Hypothalamus (tissue), 51 donors: Measurements from ENCODE around the gene JTB.
A peak's percentile ranks its signal among the peaks of the same experiment; 100 is the strongest.

Experiments
- DNase-seq, 51 donors: peaks; one replicate each; lab custom pipeline; 2025; lab: John Stamatoyannopoulos, UW

JTB gene

DNA sequence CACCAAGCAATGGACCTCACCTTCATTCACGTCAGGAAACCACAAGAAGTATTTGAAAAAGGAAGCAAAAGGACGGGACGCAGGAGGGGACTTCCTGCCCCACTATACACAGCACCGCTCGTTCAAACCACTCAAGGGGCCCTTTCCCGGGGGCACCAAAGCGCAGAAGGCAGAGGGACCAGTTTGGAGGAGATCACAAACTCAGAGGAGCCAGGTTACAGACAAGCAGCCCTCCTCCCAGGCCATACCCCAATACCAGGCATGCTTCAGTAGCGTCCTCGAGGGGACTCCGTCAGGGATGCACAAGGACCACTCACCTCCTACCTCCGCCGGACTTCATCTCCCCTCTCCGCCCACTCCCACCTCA, 19.7 kb downstream of the JTB start:
- peak in 3 of 51 donors; percentile 48 to 71 (median 63) for DNase-seq

DNA sequence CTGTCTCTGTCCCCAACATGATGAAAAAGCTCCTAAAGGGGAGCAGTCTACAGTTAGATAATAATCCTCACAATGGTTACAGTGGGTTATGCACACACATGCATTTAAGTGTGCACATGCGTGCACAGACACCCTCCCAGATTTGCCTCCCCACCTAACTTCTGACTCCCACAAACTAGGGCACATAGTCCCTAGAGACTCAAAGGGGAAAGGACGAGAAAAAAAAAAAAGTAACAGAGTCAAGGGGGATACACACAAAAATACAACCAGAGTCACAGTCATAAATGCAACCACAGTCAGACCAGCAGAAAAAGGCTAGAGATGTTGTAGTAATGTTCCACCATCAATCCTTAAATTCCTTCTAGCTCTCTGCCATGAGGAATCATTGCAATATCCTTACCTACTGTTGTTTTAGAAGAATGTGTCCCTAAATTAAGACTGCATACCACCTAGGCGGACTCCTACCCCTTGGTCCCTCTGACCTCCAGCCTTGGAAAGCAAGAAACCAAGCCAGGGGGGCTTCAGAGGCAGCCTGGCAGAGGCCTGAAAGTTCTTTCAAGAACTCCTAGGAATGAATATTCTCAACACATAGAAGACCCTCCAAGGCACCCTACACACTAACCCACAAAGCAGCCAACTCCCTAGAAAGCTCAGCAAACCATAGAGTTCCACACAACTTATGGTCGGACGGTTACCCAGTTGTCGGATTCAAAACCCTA, 20.3 kb downstream of the JTB start:
- no peak for DNase-seq

- no peak for DNase-seq
Measured at GRCh38 chr1:153954826-153955225, 22.6 kb downstream of the JTB start.

- DNase-seq: no peak
Measured at GRCh38 chr1:153953859-153954365, 23.6 kb downstream of the JTB start.

DNA sequence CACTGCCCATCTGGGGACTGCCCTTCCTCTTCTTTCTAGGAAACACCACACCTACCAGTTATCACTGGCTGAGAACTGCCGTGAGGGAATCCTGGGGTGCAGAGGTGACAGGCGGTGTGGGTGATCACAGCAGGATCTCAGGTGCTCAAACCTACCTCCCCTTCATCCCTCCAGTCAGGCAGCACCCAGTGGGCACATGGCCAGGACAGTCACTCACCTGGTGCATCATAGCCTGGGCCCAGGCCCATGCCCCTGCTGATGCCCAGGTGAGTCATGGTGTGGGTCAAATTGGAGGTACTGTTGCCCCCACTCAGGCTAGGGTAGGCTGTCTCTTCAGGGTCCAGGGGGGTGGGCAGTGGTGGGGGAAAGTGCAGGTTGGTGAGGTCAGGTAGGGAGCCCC, 25.7 kb downstream of the JTB start:
- DNase-seq: no peak

- DNase-seq: no peak
Measured at GRCh38 chr1:153951183-153951582, 26.3 kb downstream of the JTB start.

- DNase-seq: peak; percentile 15 to 85 (median 67)
Measured at GRCh38 chr1:153946622-153947241, 30.7 kb downstream of the JTB start, which contains the start of gene DENND4B. TSS of gene DENND4B (minus strand) at chr1:153946718. CDS start at chr1:153944374, 2,344 bp downstream.

GRCh38 chr1:153945795-153946621, 31.5 kb downstream of the JTB start:
- DNase-seq: peak in 49 of 51 donors; percentile 18 to 85 (median 70)

DNA sequence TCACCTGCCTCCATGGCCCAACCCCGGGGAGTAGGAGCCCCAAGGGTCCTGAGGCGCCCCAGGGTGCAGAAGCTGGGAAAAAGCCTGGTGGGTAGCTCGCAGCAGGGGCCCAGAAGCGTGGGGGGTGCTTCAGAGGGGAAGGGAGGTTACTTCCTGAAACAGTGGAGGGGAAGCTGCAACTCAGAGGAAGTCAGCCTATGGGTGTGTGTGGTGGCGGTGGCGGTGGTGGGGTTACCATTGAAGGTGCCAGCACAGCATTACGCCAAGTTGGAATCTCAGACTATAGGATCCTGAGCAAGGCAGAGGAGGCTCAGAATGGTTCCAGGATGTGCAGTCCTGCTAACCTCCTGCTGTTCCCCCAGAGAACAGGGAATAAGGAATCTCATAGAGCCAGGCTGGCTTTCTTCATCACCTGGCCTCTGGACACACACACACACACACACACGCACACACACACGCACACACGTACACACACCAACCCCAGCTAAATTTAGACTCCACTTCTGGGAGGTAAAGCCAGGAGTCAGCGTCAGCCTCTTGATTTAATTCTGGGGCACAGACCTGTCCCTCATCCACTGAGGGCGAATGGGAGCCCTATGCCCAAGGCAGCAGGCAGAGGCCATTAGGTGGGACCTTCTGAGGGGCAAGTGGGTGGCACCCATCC, 32.2 kb downstream of the JTB start:
- peak in 11 of 51 donors; percentile 20 to 45 (median 34) for DNase-seq

DNA sequence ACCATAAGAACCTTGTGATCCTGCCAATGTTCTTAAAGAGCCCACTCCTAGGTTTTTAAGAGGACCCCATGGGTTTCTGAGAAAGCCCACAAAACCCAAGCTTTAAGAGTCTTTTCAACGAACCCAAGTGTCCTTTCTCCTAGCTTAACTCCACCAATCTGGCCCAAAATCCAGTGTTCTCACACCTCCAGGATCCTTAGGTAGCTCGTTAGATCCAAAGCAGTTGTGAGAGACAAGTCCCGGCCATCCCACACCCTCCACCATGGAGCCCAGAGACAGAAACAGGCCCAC, 32.7 kb downstream of the JTB start:
- no peak for DNase-seq

DNA sequence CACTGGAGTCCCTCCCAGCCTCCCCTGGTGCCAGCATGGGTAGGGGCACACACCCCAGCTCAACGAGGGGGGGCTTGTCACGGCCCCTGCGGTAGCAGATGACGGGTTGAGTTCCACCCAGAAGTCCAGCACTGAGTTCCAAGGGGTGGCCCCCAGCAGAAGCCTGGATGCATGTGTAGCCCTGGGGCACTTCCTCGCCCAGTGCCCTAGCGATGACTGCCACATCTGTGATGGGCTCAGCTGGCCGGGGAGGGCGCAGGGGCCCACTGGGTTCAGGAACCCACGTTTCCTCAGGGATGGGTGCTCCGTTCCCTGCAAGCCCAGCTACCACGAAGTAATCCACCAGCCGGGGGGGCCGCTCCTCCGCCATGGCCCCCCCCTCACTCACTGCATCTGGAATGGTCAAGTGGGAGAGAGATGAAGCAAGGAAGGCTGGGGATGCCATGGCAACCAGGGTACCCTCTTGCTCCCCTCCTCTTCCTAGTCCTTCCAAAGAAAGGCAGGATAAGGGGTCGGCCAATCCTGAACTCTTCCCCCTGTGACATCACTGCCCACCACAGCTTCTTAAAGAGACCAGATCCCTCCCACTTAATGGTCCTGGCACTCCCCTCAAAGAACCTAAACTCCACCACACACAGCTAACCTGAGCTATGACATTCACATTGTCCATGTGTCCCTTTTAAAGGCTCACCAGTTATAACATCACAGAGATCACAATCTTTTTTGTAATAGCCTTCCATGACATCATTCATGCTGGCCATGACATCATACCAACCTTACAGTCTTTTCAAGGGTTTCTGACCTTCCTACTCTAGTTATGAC, 33.3 kb downstream of the JTB start:
- no peak for DNase-seq

DNA sequence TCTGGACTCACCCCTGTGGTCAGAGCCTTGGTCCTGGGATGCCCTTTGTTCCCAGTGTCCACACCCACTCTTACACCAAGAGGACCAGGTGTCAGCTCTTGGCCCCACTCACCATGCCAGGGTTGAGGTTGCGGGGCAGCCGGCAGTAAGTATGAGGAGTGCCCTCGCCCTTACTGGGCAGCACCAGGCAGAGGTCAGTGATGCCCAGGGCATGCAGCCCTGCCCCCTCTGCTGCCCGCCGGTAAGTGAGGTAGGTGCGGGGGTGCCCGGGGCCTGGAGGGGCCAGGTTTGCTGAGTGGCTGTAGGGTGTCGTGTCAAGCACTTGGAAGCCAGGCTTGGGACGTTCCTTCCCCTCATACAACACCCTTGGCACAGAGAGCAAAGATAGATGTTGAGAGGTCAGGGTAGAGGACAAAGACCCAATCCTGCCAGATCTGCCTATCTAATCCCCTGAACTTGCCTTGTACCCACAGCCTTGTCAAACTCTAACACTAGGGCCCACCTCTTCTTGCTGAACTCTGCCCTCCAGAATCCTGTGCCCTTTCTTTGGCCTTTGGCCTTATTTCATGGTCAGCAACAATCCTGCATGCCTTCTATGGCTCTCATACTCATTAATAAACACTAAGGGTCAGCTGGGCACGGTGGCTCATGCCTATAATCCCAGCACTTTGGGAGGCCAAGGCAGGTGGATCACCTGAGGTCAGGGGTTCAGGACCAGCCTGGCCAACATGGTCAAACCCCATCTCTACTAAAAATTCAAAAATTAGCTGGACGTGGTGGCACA, 34.5 kb downstream of the JTB start:
- DNase-seq: no peak

DNA sequence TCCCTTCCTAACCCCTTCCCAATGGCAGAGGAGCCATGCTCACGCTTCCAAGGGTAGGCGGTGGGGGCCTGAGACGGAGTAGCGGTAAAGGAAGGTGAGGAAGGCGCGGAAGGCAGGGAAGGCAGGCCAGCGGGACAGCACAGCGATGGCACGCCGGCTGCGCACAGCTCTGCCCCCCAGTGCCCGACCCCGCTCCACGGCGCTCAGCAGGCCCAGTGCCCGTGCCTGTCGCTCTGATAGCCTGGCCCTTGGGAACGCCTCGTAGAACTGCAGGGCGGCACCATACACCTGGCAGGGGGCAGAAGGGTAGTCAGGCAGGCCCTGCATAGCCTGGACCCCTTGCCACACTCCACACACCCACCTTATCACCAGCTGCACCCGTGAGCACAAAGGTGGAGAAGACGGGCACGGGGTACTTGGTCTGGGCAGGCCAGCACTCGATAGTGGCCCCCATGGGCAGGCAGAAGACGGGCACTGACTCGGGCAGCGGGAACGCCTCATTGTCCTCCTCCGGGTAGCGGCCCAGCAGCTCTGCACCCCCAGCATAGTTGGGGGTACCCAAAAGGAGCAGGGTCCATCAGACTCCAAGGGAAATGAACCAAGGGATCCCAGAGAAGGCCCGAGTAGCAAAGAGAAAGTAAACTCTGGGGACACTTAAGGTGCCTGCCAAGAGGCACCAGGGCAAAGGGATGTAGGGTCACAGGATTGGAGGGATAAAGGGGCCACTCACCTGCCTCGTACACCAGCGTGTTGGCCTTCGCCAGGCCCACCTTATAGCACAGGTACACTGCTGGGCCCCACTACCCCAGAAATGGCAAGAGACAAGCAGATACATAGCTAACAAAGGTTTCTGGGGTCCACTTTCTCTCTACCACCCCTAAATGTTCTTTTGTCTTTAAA, 35.4 kb downstream of the JTB start:
- no peak for DNase-seq

DNA sequence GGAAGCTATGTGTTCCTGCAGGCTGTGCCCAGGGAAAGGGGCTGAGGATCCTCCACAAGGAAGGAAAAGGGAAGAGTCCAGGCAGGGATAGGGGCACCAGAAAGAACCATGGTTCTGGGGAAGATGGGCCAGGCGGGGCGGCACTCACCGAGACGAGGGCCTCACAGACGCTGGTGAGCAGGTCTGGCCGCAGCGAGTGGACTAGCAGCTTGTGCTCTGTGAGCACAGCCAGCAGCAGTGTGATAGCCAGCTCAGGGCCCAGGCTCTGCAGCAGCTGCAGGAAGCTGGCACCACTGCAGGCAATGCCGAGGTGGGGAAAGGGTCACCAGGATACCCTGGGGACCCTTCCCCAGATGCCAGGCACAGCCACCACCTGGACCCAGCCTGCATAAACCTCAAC, 36.7 kb downstream of the JTB start:
- DNase-seq: no peak

GRCh38 chr1:153939476-153939875, 38.0 kb downstream of the JTB start:
- no peak for DNase-seq

DNA sequence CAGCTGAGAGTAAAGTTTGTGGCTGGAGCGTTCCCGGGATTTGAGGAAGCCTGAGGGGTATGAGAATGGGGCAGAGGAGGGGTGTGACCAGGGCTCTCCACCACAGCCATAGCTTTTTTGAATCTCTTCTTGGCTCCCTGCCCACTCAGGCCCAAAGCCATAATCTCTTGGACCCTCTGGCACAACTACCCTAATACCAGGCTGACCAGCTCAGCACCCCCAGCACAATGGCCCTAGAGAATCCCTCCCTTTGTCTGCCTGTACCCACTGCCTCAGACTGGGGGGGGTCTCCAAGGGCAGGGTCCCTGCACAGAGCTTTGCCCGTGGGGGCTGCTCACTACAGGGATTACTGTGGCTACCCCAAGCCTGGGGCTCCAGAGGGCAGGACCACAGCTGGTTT, 38.5 kb downstream of the JTB start:
- no peak for DNase-seq

DNA sequence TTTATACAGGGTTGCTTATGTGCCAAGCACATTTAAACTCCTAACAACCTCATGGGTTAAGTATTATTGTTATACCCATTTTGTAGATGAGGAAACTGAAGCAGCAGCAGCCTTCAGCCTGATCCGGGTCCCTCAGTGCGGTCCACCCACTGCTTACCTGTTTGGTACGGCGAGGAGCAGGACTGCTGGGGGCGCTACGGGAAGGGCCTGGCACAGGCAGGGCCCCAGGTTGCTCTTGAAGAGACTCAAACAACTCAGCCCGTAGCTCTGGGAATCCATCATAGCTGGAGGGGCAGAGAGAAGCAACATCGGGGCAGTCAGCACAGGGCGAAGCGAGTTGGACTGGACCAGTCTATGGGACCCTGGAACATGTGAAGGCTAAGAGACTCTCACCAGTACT, 40.1 kb downstream of the JTB start:
- DNase-seq: no peak
